Osteocyte (in vitro differentiated cells): ENCODE results near the gene LIPG. TPM values are rescaled to one million over a fixed set of nuclear protein-coding genes. Genes with fewer than 3 reads are reported as not detected.

Experiments used
- DNase-seq: peaks from one replicate; pipeline ENCODE4 v3.0.0; 2021; ENCODE audit warnings: mixed read lengths; ENCODE audit not compliant: unreplicated experiment; ENCODE audit errors: extremely low spot score
- H3K27ac Mint-ChIP-seq: one replicate; pipeline ENCODE4 v1.8.0; 2021; ENCODE audit warnings: mild to moderate bottlenecking, mixed read lengths; ENCODE audit not compliant: unreplicated experiment
- H3K27me3 Mint-ChIP-seq: one replicate; pipeline ENCODE4 v1.8.0; 2021; ENCODE audit warnings: mixed read lengths; ENCODE audit not compliant: unreplicated experiment
- H3K36me3 Mint-ChIP-seq: one replicate; pipeline ENCODE4 v1.8.0; 2021; ENCODE audit warnings: mixed read lengths; ENCODE audit not compliant: unreplicated experiment
- H3K4me1 Mint-ChIP-seq: one replicate; pipeline ENCODE4 v1.8.0; 2021; ENCODE audit warnings: mixed read lengths; ENCODE audit not compliant: unreplicated experiment
- H3K4me3 Mint-ChIP-seq: one replicate; pipeline ENCODE4 v1.8.0; 2021; ENCODE audit warnings: mild to moderate bottlenecking, moderate library complexity, mixed read lengths; ENCODE audit not compliant: unreplicated experiment
- H3K9me3 Mint-ChIP-seq: one replicate; pipeline ENCODE4 v1.8.0; 2021; ENCODE audit warnings: mixed read lengths; ENCODE audit not compliant: unreplicated experiment
- total RNA-seq: library from RNA; stranded (reverse); gene quantifications from 2 replicates; pipeline ENCODE4 v1.2.1, GENCODE V29; 2021
- TF ChIP-seq, protein P1 (sequence below): fragments of 200-600 bp; sonication (generic); IDR thresholded peaks from 2 replicates; pipeline ENCODE4 v1.5.0; 2021; ENCODE audit warnings: antibody characterized with exemption, mild to moderate bottlenecking, moderate library complexity

LIPG gene
- total RNA-seq, 1 donor from 2014 or later, result not detected

DNA sequence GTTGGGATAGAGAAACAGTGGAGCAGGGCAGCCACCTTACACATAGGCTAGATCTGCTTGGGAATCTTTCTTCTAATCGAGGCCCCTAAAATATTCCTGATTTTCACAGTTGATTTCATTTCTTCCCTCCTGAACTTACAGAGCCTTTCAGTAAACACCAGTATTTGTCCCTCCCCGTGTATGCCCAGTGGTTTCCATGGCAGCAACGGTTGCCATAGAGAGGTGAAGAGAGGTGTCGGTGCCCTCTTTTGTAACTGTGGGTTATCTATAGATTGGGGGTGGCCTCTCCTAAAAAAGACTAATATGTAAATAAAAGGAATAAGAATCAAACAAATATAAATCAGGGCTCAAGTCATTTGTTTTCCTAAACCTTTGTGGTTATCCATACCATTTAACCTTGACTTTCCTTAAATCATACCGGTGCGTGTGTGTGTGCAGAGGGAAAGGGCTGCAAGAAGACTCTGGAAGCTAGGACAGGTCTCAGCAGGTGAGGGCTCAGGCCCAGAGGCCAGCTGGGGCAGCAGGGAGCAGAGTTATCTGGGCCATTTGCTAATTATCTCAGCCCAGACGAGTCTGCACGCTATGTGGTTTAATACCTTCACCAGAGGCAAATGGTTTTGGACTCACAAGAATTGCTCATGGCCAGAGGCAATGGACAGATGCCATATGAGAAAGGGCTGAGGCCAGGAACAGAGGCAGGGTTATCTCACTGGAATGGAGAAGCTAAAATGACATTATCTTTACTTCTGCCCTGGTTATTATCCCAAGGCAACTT is 35.5 kb downstream of the LIPG start:
- H3K9me3 Mint-ChIP-seq, result no peaks in the 10 kb centered on the region
- DNase-seq, result no peak
- H3K27ac Mint-ChIP-seq, result no peak overlapping the region

DNA sequence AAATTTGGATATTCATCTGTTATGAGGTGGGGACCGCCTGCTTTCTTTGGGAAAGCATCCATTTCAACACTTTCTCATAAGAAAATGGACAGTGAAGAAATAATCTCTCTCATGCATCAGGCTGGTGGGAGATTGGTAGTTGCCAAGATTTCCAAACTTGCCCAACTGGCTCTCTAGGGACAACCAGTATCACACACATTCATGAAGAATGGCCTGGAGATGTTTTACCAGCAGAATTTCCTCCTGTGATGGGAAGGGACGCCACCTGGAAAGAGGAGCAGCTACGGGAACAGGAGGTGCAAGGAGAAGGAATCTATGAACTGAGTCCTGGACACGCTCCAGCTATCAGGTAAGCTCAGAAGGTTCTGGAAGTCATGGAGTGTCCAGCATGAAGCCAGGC is 39.4 kb downstream of the LIPG start:
- H3K4me3 Mint-ChIP-seq, result no peak overlapping the region
- H3K4me1 Mint-ChIP-seq, result no peaks in the 10 kb centered on the region
- peaks cover 32% of the 10 kb centered on the region for H3K27me3 Mint-ChIP-seq
- TF ChIP-seq, protein P1, sequence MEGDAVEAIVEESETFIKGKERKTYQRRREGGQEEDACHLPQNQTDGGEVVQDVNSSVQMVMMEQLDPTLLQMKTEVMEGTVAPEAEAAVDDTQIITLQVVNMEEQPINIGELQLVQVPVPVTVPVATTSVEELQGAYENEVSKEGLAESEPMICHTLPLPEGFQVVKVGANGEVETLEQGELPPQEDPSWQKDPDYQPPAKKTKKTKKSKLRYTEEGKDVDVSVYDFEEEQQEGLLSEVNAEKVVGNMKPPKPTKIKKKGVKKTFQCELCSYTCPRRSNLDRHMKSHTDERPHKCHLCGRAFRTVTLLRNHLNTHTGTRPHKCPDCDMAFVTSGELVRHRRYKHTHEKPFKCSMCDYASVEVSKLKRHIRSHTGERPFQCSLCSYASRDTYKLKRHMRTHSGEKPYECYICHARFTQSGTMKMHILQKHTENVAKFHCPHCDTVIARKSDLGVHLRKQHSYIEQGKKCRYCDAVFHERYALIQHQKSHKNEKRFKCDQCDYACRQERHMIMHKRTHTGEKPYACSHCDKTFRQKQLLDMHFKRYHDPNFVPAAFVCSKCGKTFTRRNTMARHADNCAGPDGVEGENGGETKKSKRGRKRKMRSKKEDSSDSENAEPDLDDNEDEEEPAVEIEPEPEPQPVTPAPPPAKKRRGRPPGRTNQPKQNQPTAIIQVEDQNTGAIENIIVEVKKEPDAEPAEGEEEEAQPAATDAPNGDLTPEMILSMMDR, result no peak
- no peak for DNase-seq
- peaks cover 3% of the 10 kb centered on the region for H3K9me3 Mint-ChIP-seq
- H3K27ac Mint-ChIP-seq, result no peak overlapping the region
- no peaks in the 10 kb centered on the region for H3K36me3 Mint-ChIP-seq

More for the DNA sequence above, 35.5 kb downstream of the LIPG start:
- H3K36me3 Mint-ChIP-seq, result no peaks in the 10 kb centered on the region
- no peak overlapping the region for H3K4me3 Mint-ChIP-seq
- TF ChIP-seq, protein P1, result no peak
- H3K27me3 Mint-ChIP-seq, result peaks cover 34% of the 10 kb centered on the region
- H3K4me1 Mint-ChIP-seq, result no peaks in the 10 kb centered on the region

DNA sequence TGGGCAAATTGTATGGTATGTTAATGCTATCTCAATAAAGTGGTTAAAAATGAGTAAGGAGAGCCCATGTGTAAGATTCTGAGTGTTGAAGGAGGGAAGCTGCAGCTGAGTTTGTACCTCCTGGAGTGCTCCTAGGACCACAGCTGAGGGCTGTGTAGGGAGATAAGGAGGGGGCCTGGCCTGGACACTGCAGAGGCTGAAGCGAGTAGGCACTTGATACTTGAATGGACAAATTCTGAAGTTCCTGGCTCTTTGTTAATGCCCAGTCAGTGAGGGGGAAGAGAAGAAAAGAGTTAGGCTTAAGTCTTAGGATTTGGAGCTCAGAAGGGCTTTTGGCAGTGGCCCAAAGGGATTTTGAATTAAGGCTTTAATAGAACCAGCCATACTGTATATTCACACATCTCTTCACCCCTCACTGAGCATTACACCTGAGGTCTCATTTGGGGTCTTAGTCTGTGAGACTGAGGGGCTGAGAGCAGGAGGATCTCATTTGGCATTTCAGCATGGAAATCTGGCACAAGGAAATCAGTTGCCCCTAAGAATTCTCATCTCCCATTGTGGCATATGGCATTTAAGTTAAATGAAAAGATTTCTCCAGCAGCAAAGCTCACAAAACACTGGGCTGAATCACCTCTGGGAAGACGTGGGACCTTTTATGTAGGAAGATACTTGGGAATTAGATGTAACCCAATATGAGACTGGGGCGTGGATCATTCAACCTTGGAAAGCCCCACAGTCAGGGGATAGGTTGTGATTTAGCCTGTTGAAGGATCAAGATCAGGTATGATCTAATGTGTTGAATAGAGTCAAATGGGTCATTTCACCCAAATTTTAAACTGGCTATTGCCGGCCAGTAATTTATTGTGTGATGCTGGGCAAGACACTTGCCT is 46.8 kb downstream of the LIPG start:
- Mint-ChIP-seq H3K4me3 (no peak overlapping the region), H3K36me3 (no peaks in the 10 kb centered on the region), H3K4me1 (no peaks in the 10 kb centered on the region), H3K27me3 (peaks cover 23% of the 10 kb centered on the region), H3K9me3 (peaks cover 3% of the 10 kb centered on the region), H3K27ac (no peak overlapping the region)
- TF ChIP-seq, protein P1, result no peak
- DNase-seq, result no peak

GRCh38 chr18:49609256-49610021 is 47.6 kb downstream of the LIPG start:
- peaks cover 26% of the 10 kb centered on the region for H3K27me3 Mint-ChIP-seq
- TF ChIP-seq, protein P1, result no peak

More at GRCh38 chr18:49609256-49610021, 47.6 kb downstream of the LIPG start:
- no peak overlapping the region for H3K4me3 Mint-ChIP-seq
- no peak for DNase-seq
- no peaks in the 10 kb centered on the region for H3K4me1 Mint-ChIP-seq
- no peak overlapping the region for H3K27ac Mint-ChIP-seq
- H3K9me3 Mint-ChIP-seq, result peaks cover 3% of the 10 kb centered on the region
- no peaks in the 10 kb centered on the region for H3K36me3 Mint-ChIP-seq
